OCI-LY7 (cell line): ENCODE measurements around the gene ADPRH. TPM values are rescaled to one million over a fixed set of nuclear protein-coding genes. Genes with fewer than 3 reads are reported as not detected.

Experiments
- BruUV-seq: library from RNA; stranded (reverse); fragments of 400-500 nt; replicated peaks from 2 replicates; lab custom pipeline; 2021; lab: Mats Ljungman, UMichigan
- CTCF ChIA-PET: fragments of 300-600 bp; sonication (Branson Sonifier 250); formaldehyde crosslinking; loops from one replicate; lab custom pipeline; 2022; ENCODE audit warnings: antibody characterized with exemption; ENCODE audit not compliant: unreplicated experiment; lab: Charles Lee
- POLR2A ChIA-PET: fragments of 300-600 bp; sonication (Branson Sonifier 250); formaldehyde crosslinking; loops from one replicate; lab custom pipeline; 2022; ENCODE audit warnings: antibody characterized with exemption; lab: Charles Lee
- DNase-seq: peaks from one replicate; pipeline ENCODE4 v3.0.0-alpha.2; 2015; ENCODE audit warnings: low spot score
- H2AFZ ChIP-seq: fragments of 200-600 bp; sonication (generic), shearing (Covaris generic); 2 replicates; pipeline ENCODE4 v1.6.1; 2014; ENCODE audit warnings: mild to moderate bottlenecking, antibody characterized with exemption, low read length, moderate library complexity
- H3K27ac ChIP-seq: fragments of 200-600 bp; sonication (generic); 2 replicates; pipeline ENCODE4 v1.5.1; 2014; ENCODE audit warnings: mixed run types, low read depth, mild to moderate bottlenecking, moderate library complexity, low read length, inconsistent platforms; ENCODE audit not compliant: poor library complexity, severe bottlenecking
- H3K36me3 ChIP-seq: fragments of 200-600 bp; sonication (generic); 2 replicates; pipeline ENCODE4 v1.6.1; 2014; ENCODE audit warnings: mild to moderate bottlenecking, antibody characterized with exemption, low read length, moderate library complexity, mixed read lengths; ENCODE audit not compliant: insufficient read depth
- H3K4me1 ChIP-seq: fragments of 200-600 bp; sonication (generic); 2 replicates; pipeline ENCODE4 v1.5.1; 2014; ENCODE audit warnings: mild to moderate bottlenecking, low read length; ENCODE audit not compliant: insufficient read depth, poor library complexity, severe bottlenecking
- H3K4me2 ChIP-seq: fragments of 200-600 bp; sonication (generic); 2 replicates; pipeline ENCODE4 v1.6.1; 2014; ENCODE audit warnings: mild to moderate bottlenecking, low read length
- H3K4me3 ChIP-seq: fragments of 200-600 bp; sonication (generic); 2 replicates; pipeline ENCODE4 v1.5.1; 2014; ENCODE audit warnings: mild to moderate bottlenecking, low read depth, low read length; ENCODE audit not compliant: poor library complexity, severe bottlenecking
- H3K79me2 ChIP-seq: fragments of 200-600 bp; sonication (generic); 2 replicates; pipeline ENCODE4 v1.6.1; 2016; ENCODE audit warnings: low read depth, mild to moderate bottlenecking, low read length, moderate library complexity, mixed read lengths; ENCODE audit not compliant: insufficient read depth
- H3K9me2 ChIP-seq: fragments of 200-600 bp; sonication (generic); 2 replicates; pipeline ENCODE4 v1.6.1; 2016; ENCODE audit warnings: mild to moderate bottlenecking, low read length, mixed read lengths; ENCODE audit not compliant: insufficient read depth
- H3K9me3 ChIP-seq: fragments of 200-600 bp; sonication (generic); 2 replicates; pipeline ENCODE4 v1.6.1; 2014; ENCODE audit warnings: mild to moderate bottlenecking, mixed run types, low read length, mixed read lengths
- H4K20me1 ChIP-seq: fragments of 200-600 bp; sonication (generic); 2 replicates; pipeline ENCODE4 v1.6.1; 2014; ENCODE audit warnings: mild to moderate bottlenecking, antibody characterized with exemption, low read length, moderate library complexity, mixed read lengths; ENCODE audit not compliant: insufficient read depth
- EZH2phosphoT487 ChIP-seq: fragments of 200-600 bp; sonication (generic); IDR thresholded peaks from 2 replicates; pipeline ENCODE4 v1.6.1; 2018; ENCODE audit warnings: low read depth, borderline replicate concordance, mild to moderate bottlenecking, mixed run types, antibody characterized with exemption, low read length, moderate library complexity, mixed read lengths
- intact Hi-C: fragments of 100-400 bp; cut with micrococcal nuclease; formaldehyde crosslinking; loops from one replicate; pipeline ENCODE4 v1.10.0; 2022; ENCODE audit not compliant: unreplicated experiment
- total RNA-seq, 2 experiments: library from RNA; depleted of rRNA in 1 of 2; stranded (reverse); fragments of >200 nt in 1 of 2; shearing (Covaris generic) in 1 of 2; gene quantifications; 2 replicates each; pipeline ENCODE4 v1.2.3, GENCODE V29; 2014 to 2022
- TF ChIP-seq, protein P1 (sequence below): fragments of 200-600 bp; sonication (generic); conservative IDR thresholded peaks from 2 replicates; pipeline ENCODE4 v1.5.1; 2014; ENCODE audit warnings: mild to moderate bottlenecking, antibody characterized with exemption, low read length, moderate library complexity, mixed read lengths

Gene ADPRH
- total RNA-seq, 2 experiments from 2014 or later: not detected

GRCh38 chr3:119637679-119638477 is 58.6 kb downstream of the ADPRH start:
- ChIA-PET CTCF (no interaction called here), POLR2A (interaction anchor here (0.7 kb wide), 1 partner anchor 1706 kb away, joined by 7 read pairs; no protein-coding TSS in a partner anchor)
- H3K9me2 ChIP-seq: no peaks in the 10 kb centered on the region
- no peak overlapping the region for H2AFZ ChIP-seq
- no TSS peak for BruUV-seq
- H3K36me3 ChIP-seq: no peaks in the 10 kb centered on the region
- no peaks in the 10 kb centered on the region for H3K4me1 ChIP-seq
- H3K4me2 ChIP-seq: no peak overlapping the region
- no peaks in the 10 kb centered on the region for H3K9me3 ChIP-seq
- no peaks in the 10 kb centered on the region for H4K20me1 ChIP-seq
- TF ChIP-seq, protein P1, sequence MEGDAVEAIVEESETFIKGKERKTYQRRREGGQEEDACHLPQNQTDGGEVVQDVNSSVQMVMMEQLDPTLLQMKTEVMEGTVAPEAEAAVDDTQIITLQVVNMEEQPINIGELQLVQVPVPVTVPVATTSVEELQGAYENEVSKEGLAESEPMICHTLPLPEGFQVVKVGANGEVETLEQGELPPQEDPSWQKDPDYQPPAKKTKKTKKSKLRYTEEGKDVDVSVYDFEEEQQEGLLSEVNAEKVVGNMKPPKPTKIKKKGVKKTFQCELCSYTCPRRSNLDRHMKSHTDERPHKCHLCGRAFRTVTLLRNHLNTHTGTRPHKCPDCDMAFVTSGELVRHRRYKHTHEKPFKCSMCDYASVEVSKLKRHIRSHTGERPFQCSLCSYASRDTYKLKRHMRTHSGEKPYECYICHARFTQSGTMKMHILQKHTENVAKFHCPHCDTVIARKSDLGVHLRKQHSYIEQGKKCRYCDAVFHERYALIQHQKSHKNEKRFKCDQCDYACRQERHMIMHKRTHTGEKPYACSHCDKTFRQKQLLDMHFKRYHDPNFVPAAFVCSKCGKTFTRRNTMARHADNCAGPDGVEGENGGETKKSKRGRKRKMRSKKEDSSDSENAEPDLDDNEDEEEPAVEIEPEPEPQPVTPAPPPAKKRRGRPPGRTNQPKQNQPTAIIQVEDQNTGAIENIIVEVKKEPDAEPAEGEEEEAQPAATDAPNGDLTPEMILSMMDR: no peak
- no peak for TF ChIP-seq EZH2phosphoT487
- DNase-seq: no peak
- no peak overlapping the region for H3K4me3 ChIP-seq
- H3K79me2 ChIP-seq: no peaks in the 10 kb centered on the region
- intact Hi-C loops: no loop called here
- no peak overlapping the region for H3K27ac ChIP-seq

Other genes with a start within 250 kb of the ADPRH start
- gene TMEM39A, start 115.9 kb upstream of the ADPRH start, total RNA-seq (2014; rRNA removed; shearing (Covaris generic)): 31.6 and 35.3 TPM in 2 replicates
- gene TMEM39A, start 115.9 kb upstream of the ADPRH start, total RNA-seq (2022): 42.8 and 42.9 TPM in 2 replicates
- gene POGLUT1, start 110.5 kb upstream of the ADPRH start, total RNA-seq (2014; rRNA removed; shearing (Covaris generic)): 17.6 and 21.0 TPM in 2 replicates
- gene POGLUT1, start 110.5 kb upstream of the ADPRH start, total RNA-seq (2022): 25.4 and 27.0 TPM in 2 replicates
- 54.6 and 61.0 TPM in 2 replicates for gene TIMMDC1, start 80.9 kb upstream of the ADPRH start, total RNA-seq (2014; rRNA removed; shearing (Covaris generic))
- 92.7 and 92.9 TPM in 2 replicates for gene TIMMDC1, start 80.9 kb upstream of the ADPRH start, total RNA-seq (2022)
- not detected in 2 replicates for gene CD80, start 19.9 kb upstream of the ADPRH start, total RNA-seq (2014; rRNA removed; shearing (Covaris generic))
- gene CD80, start 19.9 kb upstream of the ADPRH start, total RNA-seq (2022): not detected in 2 replicates
- not detected in 2 replicates for gene PLA1A, start 18.4 kb downstream of the ADPRH start, total RNA-seq (2014; rRNA removed; shearing (Covaris generic))
- gene PLA1A, start 18.4 kb downstream of the ADPRH start, total RNA-seq (2022): not detected in 2 replicates
- 0.16 and 1.1 TPM in 2 replicates for gene POPDC2, start 81.1 kb downstream of the ADPRH start, total RNA-seq (2014; rRNA removed; shearing (Covaris generic))
- gene POPDC2, start 81.1 kb downstream of the ADPRH start, total RNA-seq (2022): 0.96 and 1.3 TPM in 2 replicates
- 77.3 and 109 TPM in 2 replicates for gene COX17, start 97.9 kb downstream of the ADPRH start, total RNA-seq (2014; rRNA removed; shearing (Covaris generic))
- gene COX17, start 97.9 kb downstream of the ADPRH start, total RNA-seq (2022): 78.5 and 80.0 TPM in 2 replicates
- gene CFAP91, start 123.5 kb downstream of the ADPRH start, total RNA-seq (2014; rRNA removed; shearing (Covaris generic)): not detected in 2 replicates
- not detected in 2 replicates for gene CFAP91, start 123.5 kb downstream of the ADPRH start, total RNA-seq (2022)
- gene NR1I2, start 202.6 kb downstream of the ADPRH start, total RNA-seq (2014; rRNA removed; shearing (Covaris generic)): not detected in 2 replicates
- not detected in 2 replicates for gene NR1I2, start 202.6 kb downstream of the ADPRH start, total RNA-seq (2022)